Activated CD8-positive, alpha-beta T cell treated with anti-CD3 and anti-CD28 coated beads for 36 hours (primary cell): Measurements from ENCODE around the gene DUSP5. TPM values are rescaled to one million over a fixed set of nuclear protein-coding genes. Genes with fewer than 3 reads are reported as not detected.

Experiments
- ATAC-seq: fragments of 200-7000 bp; cut with Tn5 transposase; one replicate; pipeline ENCODE4 v1.10.0; 2021; ENCODE audit warnings: mild to moderate bottlenecking, moderate library complexity
- CTCF ChIA-PET: fragments of 350-600 bp; sonication (Branson Sonifier 250); formaldehyde crosslinking; loops from one replicate; lab custom pipeline; 2021; ENCODE audit warnings: antibody characterized with exemption; lab: Charles Lee
- POLR2A ChIA-PET: fragments of 350-600 bp; sonication (Branson Sonifier 250); formaldehyde crosslinking; loops from one replicate; lab custom pipeline; 2021; ENCODE audit warnings: antibody characterized with exemption; lab: Charles Lee
- DNase-seq: peaks from one replicate; pipeline ENCODE4 v3.0.0-alpha.2; 2020
- H3K27ac Mint-ChIP-seq: one replicate; pipeline ENCODE4 v1.8.0; 2021; ENCODE audit warnings: mild to moderate bottlenecking, mixed read lengths
- H3K27me3 Mint-ChIP-seq: one replicate; pipeline ENCODE4 v1.8.0; 2021; ENCODE audit warnings: mixed read lengths
- H3K36me3 Mint-ChIP-seq: one replicate; pipeline ENCODE4 v1.8.0; 2021; ENCODE audit warnings: low read depth, mixed read lengths
- H3K4me1 Mint-ChIP-seq: one replicate; pipeline ENCODE4 v1.8.0; 2021; ENCODE audit warnings: low read depth, mixed read lengths
- H3K4me3 Mint-ChIP-seq: one replicate; pipeline ENCODE4 v1.8.0; 2021; ENCODE audit warnings: mild to moderate bottlenecking, moderate library complexity, mixed read lengths
- H3K9me3 Mint-ChIP-seq: one replicate; pipeline ENCODE4 v1.8.0; 2021; ENCODE audit warnings: mixed read lengths
- CTCF ChIP-seq: fragments of 200-600 bp; IDR thresholded peaks from one replicate; pipeline ENCODE4 v1.8.0; 2022; ENCODE audit warnings: antibody characterized with exemption, mild to moderate bottlenecking
- intact Hi-C: fragments of 100-400 bp; cut with micrococcal nuclease; formaldehyde crosslinking; loops from one replicate; pipeline ENCODE4 v1.10.0; 2022
- total RNA-seq, 2 experiments: library from RNA; stranded (reverse); gene quantifications; one replicate each; pipeline ENCODE4 v1.2.3, GENCODE V29; 2021

Gene DUSP5
- total RNA-seq, 2 experiments from 2014 or later: 49.4 to 50.8 TPM

GRCh38 chr10:110500515-110500905 is 2.8 kb downstream of the DUSP5 start:
- Mint-ChIP-seq H3K27me3 (no peaks in the 10 kb centered on the region), H3K4me1 (peaks cover 67% of the 10 kb centered on the region), H3K27ac (peak overlapping the region; percentile 91), H3K9me3 (no peaks in the 10 kb centered on the region), H3K4me3 (peak overlapping the region; percentile 99), H3K36me3 (peaks cover 73% of the 10 kb centered on the region)
- intact Hi-C loops: loop anchor here (2.0 to 5.0 kb wide), 3 partner anchors 73 to 188 kb away; no protein-coding TSS in a partner anchor
- ATAC-seq (no peak), DNase-seq (no peak)
- no peak for TF ChIP-seq CTCF
- ChIA-PET POLR2A (interaction anchor here (0.7 to 6.0 kb wide), 7 partner anchors 12 to 292 kb away, joined by 3 to 47 read pairs (median 3); partner anchors contain the start of gene SMC3), CTCF (interaction anchor here (1.1 to 5.3 kb wide), 9 partner anchors 34 to 194 kb away, joined by 3 to 37 read pairs (median 4); partner anchors contain the start of gene SMNDC1)

- no peak for ATAC-seq
Measured at GRCh38 chr10:110501142-110501937, 3.6 kb downstream of the DUSP5 start.

GRCh38 chr10:110502072-110502845 is 4.6 kb downstream of the DUSP5 start:
- intact Hi-C loops: loop anchor here (2.0 to 5.0 kb wide), 3 partner anchors 75 to 190 kb away; no protein-coding TSS in a partner anchor
- ATAC-seq (no peak), DNase-seq (peak; percentile 37)
- Mint-ChIP-seq H3K27me3 (no peaks in the 10 kb centered on the region), H3K4me1 (peaks cover 71% of the 10 kb centered on the region), H3K36me3 (peaks cover 84% of the 10 kb centered on the region), H3K27ac (peak overlapping the region; percentile 91), H3K9me3 (no peaks in the 10 kb centered on the region), H3K4me3 (peak overlapping the region; percentile 99)
- CTCF ChIA-PET: interaction anchor here (1.3 to 6.1 kb wide), 7 partner anchors 10 to 196 kb away, joined by 4 to 55 read pairs (median 14); partner anchors contain the start of gene SMNDC1
- TF ChIP-seq CTCF: no peak
- POLR2A ChIA-PET: interaction anchor here (0.7 to 3.9 kb wide), 11 partner anchors 11 to 146 kb away, joined by 3 to 25 read pairs (median 5); no protein-coding TSS in a partner anchor

More at GRCh38 chr10:110501142-110501937, 3.6 kb downstream of the DUSP5 start:
- no peak for TF ChIP-seq CTCF
- intact Hi-C loops: loop anchor here (2.0 to 5.0 kb wide), 3 partner anchors 74 to 189 kb away; no protein-coding TSS in a partner anchor
- CTCF ChIA-PET: interaction anchor here (1.1 to 5.3 kb wide), 9 partner anchors 9 to 195 kb away, joined by 3 to 37 read pairs (median 4); partner anchors contain the start of gene SMNDC1
- peaks cover 66% of the 10 kb centered on the region for H3K4me1 Mint-ChIP-seq
- peak; percentile 85 for DNase-seq
- POLR2A ChIA-PET: interaction anchor here (0.7 to 6.0 kb wide), 10 partner anchors 12 to 293 kb away, joined by 3 to 47 read pairs (median 3); partner anchors contain the start of gene SMC3
- peak overlapping the region; percentile 99 for H3K4me3 Mint-ChIP-seq
- H3K27me3 Mint-ChIP-seq: no peaks in the 10 kb centered on the region
- H3K27ac Mint-ChIP-seq: peak overlapping the region; percentile 91
- H3K9me3 Mint-ChIP-seq: no peaks in the 10 kb centered on the region
- peaks cover 76% of the 10 kb centered on the region for H3K36me3 Mint-ChIP-seq

GRCh38 chr10:110502851-110503301 is 5.2 kb downstream of the DUSP5 start:
- peaks cover 89% of the 10 kb centered on the region for H3K36me3 Mint-ChIP-seq
- intact Hi-C loops: loop anchor here (2.0 to 5.0 kb wide), 3 partner anchors 76 to 191 kb away; no protein-coding TSS in a partner anchor
- H3K4me1 Mint-ChIP-seq: peaks cover 76% of the 10 kb centered on the region
- CTCF ChIA-PET: interaction anchor here (1.3 to 6.1 kb wide), 8 partner anchors 10 to 197 kb away, joined by 3 to 55 read pairs (median 10); partner anchors contain the start of gene SMNDC1
- H3K9me3 Mint-ChIP-seq: no peaks in the 10 kb centered on the region
- peak overlapping the region; percentile 91 for H3K27ac Mint-ChIP-seq
- H3K27me3 Mint-ChIP-seq: no peaks in the 10 kb centered on the region
- ATAC-seq: no peak
- no peak for TF ChIP-seq CTCF
- DNase-seq: no peak
- H3K4me3 Mint-ChIP-seq: peak overlapping the region; percentile 99
- POLR2A ChIA-PET: interaction anchor here (0.7 to 3.9 kb wide), 11 partner anchors 10 to 147 kb away, joined by 3 to 25 read pairs (median 5); no protein-coding TSS in a partner anchor
